ENCODE measurements around the gene ERN2.

Gene ERN2

GRCh38 chr16:23711785-23712184, 1.2 kb downstream of the ERN2 start:
- DNase-seq (ENCODE audit: low read depth) = no peak
- no peak for TF ChIP-seq CTCF (conservative IDR thresholded peaks at IDR 0.05; ENCODE audit: low read depth, low read length)
- no peak overlapping the region for H3K4me3 ChIP-seq (ENCODE audit: low read depth, low read length)

GRCh38 chr16:23710504-23710903, 2.5 kb downstream of the ERN2 start:
- TF ChIP-seq CTCF (conservative IDR thresholded peaks at IDR 0.05; ENCODE audit: low read depth, low read length) = no peak
- DNase-seq (ENCODE audit: low read depth) = no peak
- H3K4me3 ChIP-seq (ENCODE audit: low read depth, low read length) = no peak overlapping the region

GRCh38 chr16:23710008-23710407, 3.0 kb downstream of the ERN2 start:
- no peak for DNase-seq (ENCODE audit: low read depth)
- H3K4me3 ChIP-seq (ENCODE audit: low read depth, low read length) = no peak overlapping the region
- no peak for TF ChIP-seq CTCF (conservative IDR thresholded peaks at IDR 0.05; ENCODE audit: low read depth, low read length)

- DNase-seq (ENCODE audit: low read depth) = no peak
- no peak for TF ChIP-seq CTCF (conservative IDR thresholded peaks at IDR 0.05; ENCODE audit: low read depth, low read length)
- H3K4me3 ChIP-seq (ENCODE audit: low read depth, low read length) = no peak overlapping the region
Observed at GRCh38 chr16:23709536-23709935, 3.5 kb downstream of the ERN2 start.

- no peak overlapping the region for H3K4me3 ChIP-seq (ENCODE audit: low read depth, low read length)
- DNase-seq (ENCODE audit: low read depth) = no peak
- TF ChIP-seq CTCF (conservative IDR thresholded peaks at IDR 0.05; ENCODE audit: low read depth, low read length) = no peak
Observed at GRCh38 chr16:23706439-23706838, 6.6 kb downstream of the ERN2 start.

- no peak for DNase-seq (ENCODE audit: low read depth)
- no peak for TF ChIP-seq CTCF (conservative IDR thresholded peaks at IDR 0.05; ENCODE audit: low read depth, low read length)
Observed at GRCh38 chr16:23705517-23705902, 7.5 kb downstream of the ERN2 start.

GRCh38 chr16:23704772-23705516, 8.1 kb downstream of the ERN2 start:
- H3K4me3 ChIP-seq (ENCODE audit: low read depth, low read length) = no peak overlapping the region
- DNase-seq (ENCODE audit: low read depth) = no peak
- TF ChIP-seq CTCF (conservative IDR thresholded peaks at IDR 0.05; ENCODE audit: low read depth, low read length) = no peak

More at GRCh38 chr16:23705517-23705902, 7.5 kb downstream of the ERN2 start:
- H3K4me3 ChIP-seq (ENCODE audit: low read depth, low read length) = no peak overlapping the region

Measured in choroid plexus epithelial cell (primary cell).